Endodermal cell (in vitro differentiated cells): Measurements from ENCODE around the gene UMOD. TPM values are rescaled to one million over a fixed set of nuclear protein-coding genes. Genes with fewer than 3 reads are reported as not detected.

Experiments
- DNase-seq: peaks from one replicate; pipeline ENCODE4 v3.0.0-alpha.2; 2017
- H3K27ac ChIP-seq: 2 replicates; pipeline ENCODE4 v1.5.1; 2013; ENCODE audit warnings: mild to moderate bottlenecking, low read depth, low read length, moderate library complexity
- H3K27me3 ChIP-seq: 2 replicates; pipeline ENCODE4 v1.6.1; 2013; ENCODE audit warnings: mild to moderate bottlenecking, low read length, moderate library complexity; ENCODE audit not compliant: insufficient read depth, control insufficient read depth, poor library complexity, severe bottlenecking
- H3K36me3 ChIP-seq: 2 replicates; pipeline ENCODE4 v1.7.0; 2013; ENCODE audit warnings: mild to moderate bottlenecking, low read length, moderate library complexity; ENCODE audit not compliant: control insufficient read depth, insufficient read depth
- H3K4me1 ChIP-seq: one replicate; pipeline ENCODE4 v1.7.0; 2013; ENCODE audit warnings: low read length; ENCODE audit not compliant: control insufficient read depth, insufficient read depth
- H3K4me3 ChIP-seq: 2 replicates; pipeline ENCODE4 v1.5.1; 2013; ENCODE audit warnings: mild to moderate bottlenecking, low read length, moderate library complexity
- H3K9ac ChIP-seq: 2 replicates; pipeline ENCODE4 v1.6.1; 2013; ENCODE audit warnings: mild to moderate bottlenecking, low read length, moderate library complexity; ENCODE audit not compliant: poor library complexity, severe bottlenecking; ENCODE audit errors: extremely low read depth
- H3K9me3 ChIP-seq: 2 replicates; pipeline ENCODE4 v1.6.1; 2013; ENCODE audit warnings: mild to moderate bottlenecking, low read length, moderate library complexity; ENCODE audit not compliant: control insufficient read depth
- H3K27ac Mint-ChIP-seq: 2 replicates; pipeline ENCODE4 v1.8.0; 2020; ENCODE audit warnings: mixed read lengths
- H3K27me3 Mint-ChIP-seq: 2 replicates; pipeline ENCODE4 v1.8.0; 2021; ENCODE audit warnings: mild to moderate bottlenecking, mixed read lengths; ENCODE audit not compliant: insufficient read depth
- H3K36me3 Mint-ChIP-seq: 2 replicates; pipeline ENCODE4 v1.8.0; 2020; ENCODE audit warnings: low read depth, mixed read lengths
- H3K4me1 Mint-ChIP-seq: 2 replicates; pipeline ENCODE4 v1.8.0; 2020; ENCODE audit warnings: mixed read lengths
- H3K4me3 Mint-ChIP-seq: 2 replicates; pipeline ENCODE4 v1.8.0; 2020; ENCODE audit warnings: mild to moderate bottlenecking, moderate library complexity, mixed read lengths
- H3K9me3 Mint-ChIP-seq: 2 replicates; pipeline ENCODE4 v1.8.0; 2020; ENCODE audit warnings: mild to moderate bottlenecking, mixed read lengths
- WGBS, 2 experiments: methylation state at CpG; one replicate each; pipeline versions ENCODE4 v1.1.5 to v1.1.7; 2013; ENCODE audit warnings: missing lambda C conversion rate in 2 of 2, mixed read lengths in 1 of 2; ENCODE audit not compliant: insufficient coverage in 1 of 2, insufficient read length in 1 of 2; 5-methylcytosine and 5-hydroxymethylcytosine counted together
- total RNA-seq, 2 donors: library from RNA; stranded (reverse); fragmentation: NEBNext Ultra II Directional in 1 of 2; extraction: Animal tissue kit (Norgen Biotek cat#: 25700) in 1 of 2; gene quantifications; 2 replicates in 1 of 2; 3 replicates in 1 of 2; pipeline ENCODE4 v1.2.1, GENCODE V29; 2021
- TF ChIP-seq, protein P1 (sequence below): fragments of 200-600 bp; sonication (generic); conservative IDR thresholded peaks from 2 replicates; pipeline ENCODE4 v1.5.0; 2021; ENCODE audit warnings: antibody characterized with exemption, mild to moderate bottlenecking

UMOD gene
- total RNA-seq, 2 donors from 2014 or later: not detected

DNA sequence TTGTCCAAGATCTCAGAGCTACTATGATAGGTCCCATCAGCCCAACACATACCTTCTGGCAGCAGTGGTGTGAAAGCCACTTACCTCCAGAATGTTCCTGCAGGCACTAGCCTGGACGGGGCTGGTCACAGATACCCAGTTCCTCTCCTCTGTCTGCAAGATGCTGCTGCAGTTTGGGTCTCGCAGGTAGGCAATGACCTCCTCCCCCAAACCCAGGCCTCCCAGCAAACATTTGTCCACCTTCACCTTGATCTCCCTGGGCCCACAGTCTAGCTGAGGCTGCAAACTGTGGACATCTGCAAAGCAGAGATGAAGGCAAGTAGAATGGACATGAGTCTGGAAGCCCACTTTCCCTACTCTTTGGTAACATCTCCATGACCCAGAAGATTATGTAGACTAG is 32.3 kb downstream of the UMOD start:
- Mint-ChIP-seq H3K36me3 (no peaks in the 10 kb centered on the region), H3K9me3 (no peaks in the 10 kb centered on the region), H3K27me3 (peaks cover 24% of the 10 kb centered on the region), H3K4me3 (no peak overlapping the region), H3K27ac (no peak overlapping the region), H3K4me1 (peaks cover 2% of the 10 kb centered on the region)
- no peak overlapping the region for H3K27ac ChIP-seq
- no peaks in the 10 kb centered on the region for H3K36me3 ChIP-seq
- TF ChIP-seq, protein P1, sequence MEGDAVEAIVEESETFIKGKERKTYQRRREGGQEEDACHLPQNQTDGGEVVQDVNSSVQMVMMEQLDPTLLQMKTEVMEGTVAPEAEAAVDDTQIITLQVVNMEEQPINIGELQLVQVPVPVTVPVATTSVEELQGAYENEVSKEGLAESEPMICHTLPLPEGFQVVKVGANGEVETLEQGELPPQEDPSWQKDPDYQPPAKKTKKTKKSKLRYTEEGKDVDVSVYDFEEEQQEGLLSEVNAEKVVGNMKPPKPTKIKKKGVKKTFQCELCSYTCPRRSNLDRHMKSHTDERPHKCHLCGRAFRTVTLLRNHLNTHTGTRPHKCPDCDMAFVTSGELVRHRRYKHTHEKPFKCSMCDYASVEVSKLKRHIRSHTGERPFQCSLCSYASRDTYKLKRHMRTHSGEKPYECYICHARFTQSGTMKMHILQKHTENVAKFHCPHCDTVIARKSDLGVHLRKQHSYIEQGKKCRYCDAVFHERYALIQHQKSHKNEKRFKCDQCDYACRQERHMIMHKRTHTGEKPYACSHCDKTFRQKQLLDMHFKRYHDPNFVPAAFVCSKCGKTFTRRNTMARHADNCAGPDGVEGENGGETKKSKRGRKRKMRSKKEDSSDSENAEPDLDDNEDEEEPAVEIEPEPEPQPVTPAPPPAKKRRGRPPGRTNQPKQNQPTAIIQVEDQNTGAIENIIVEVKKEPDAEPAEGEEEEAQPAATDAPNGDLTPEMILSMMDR: no peak
- no peak overlapping the region for H3K9ac ChIP-seq
- H3K27me3 ChIP-seq: no peaks in the 10 kb centered on the region
- no peak overlapping the region for H3K4me3 ChIP-seq
- H3K4me1 ChIP-seq: peaks cover 1% of the 10 kb centered on the region
- WGBS, 2 experiments: 87% methylated on average over 2 of the region's 2 CpGs; no CpG with 5 or more reads in 1 of the 2 experiments
- H3K9me3 ChIP-seq: no peaks in the 10 kb centered on the region
- DNase-seq: no peak

DNA sequence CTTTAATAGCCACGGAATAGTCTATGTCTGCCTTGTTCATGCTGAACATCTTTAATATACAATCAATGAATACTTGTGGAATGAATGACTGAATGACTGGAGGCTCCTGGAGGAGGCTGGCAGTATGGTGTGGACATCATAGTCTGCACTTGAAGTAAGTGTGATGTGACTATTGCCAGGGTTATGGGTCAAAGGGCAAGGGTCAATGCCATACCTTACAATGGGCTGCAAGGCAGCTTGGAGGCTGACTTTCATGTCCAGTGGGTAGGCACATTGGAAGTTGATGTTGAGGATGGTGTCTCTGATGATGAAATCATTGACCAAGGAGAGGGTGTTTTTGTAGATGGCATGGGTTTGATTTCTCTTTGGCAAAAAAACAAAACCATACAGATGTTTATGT is 33.1 kb downstream of the UMOD start:
- H3K4me1 ChIP-seq: no peaks in the 10 kb centered on the region
- no peaks in the 10 kb centered on the region for H3K9me3 Mint-ChIP-seq
- H3K4me3 Mint-ChIP-seq: no peak overlapping the region
- no peaks in the 10 kb centered on the region for H3K4me1 Mint-ChIP-seq
- no peaks in the 10 kb centered on the region for H3K9me3 ChIP-seq
- no peak for DNase-seq
- no peak overlapping the region for H3K27ac Mint-ChIP-seq
- TF ChIP-seq, protein P1: no peak
- H3K9ac ChIP-seq: no peak overlapping the region
- H3K36me3 ChIP-seq: no peaks in the 10 kb centered on the region
- H3K4me3 ChIP-seq: no peak overlapping the region
- no peaks in the 10 kb centered on the region for H3K27me3 ChIP-seq
- H3K27me3 Mint-ChIP-seq: peaks cover 24% of the 10 kb centered on the region
- no peaks in the 10 kb centered on the region for H3K36me3 Mint-ChIP-seq
- no CpG with 5 or more reads among the region's 1 CpG for WGBS, 2 experiments
- no peak overlapping the region for H3K27ac ChIP-seq

DNA sequence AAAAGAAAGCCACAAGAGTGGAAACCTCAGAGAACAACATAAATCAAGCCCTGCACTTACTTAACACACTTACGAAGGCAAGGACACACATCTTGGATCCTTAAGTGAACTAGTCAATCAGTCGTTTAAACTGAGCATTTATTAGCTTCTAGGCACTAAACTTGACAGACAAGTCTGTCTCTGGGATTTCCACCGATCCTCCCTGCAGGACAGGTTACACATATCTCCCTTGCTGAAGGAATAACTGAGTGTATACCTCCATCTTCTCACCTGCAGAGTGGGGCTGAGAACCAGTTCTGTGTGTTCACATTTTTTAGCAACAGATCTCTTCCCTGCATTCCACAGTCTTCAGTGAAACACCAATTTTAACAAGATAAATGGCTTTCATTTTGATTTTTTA is 34.1 kb downstream of the UMOD start:
- Histone ChIP-seq H3K4me1 (no peaks in the 10 kb centered on the region), H3K9me3 (no peaks in the 10 kb centered on the region), H3K4me3 (no peak overlapping the region), H3K27me3 (no peaks in the 10 kb centered on the region), H3K27ac (no peak overlapping the region), H3K9ac (no peak overlapping the region), H3K36me3 (no peaks in the 10 kb centered on the region)
- H3K9me3 Mint-ChIP-seq: no peaks in the 10 kb centered on the region
- WGBS, 2 experiments: 85 to 93% methylated on average over 3 of the region's 3 CpGs
- no peak for DNase-seq
- no peaks in the 10 kb centered on the region for H3K36me3 Mint-ChIP-seq
- H3K27me3 Mint-ChIP-seq: peaks cover 26% of the 10 kb centered on the region
- H3K27ac Mint-ChIP-seq: no peak overlapping the region
- TF ChIP-seq, protein P1: no peak
- H3K4me1 Mint-ChIP-seq: no peaks in the 10 kb centered on the region
- no peak overlapping the region for H3K4me3 Mint-ChIP-seq
